Measurements from ENCODE around the gene SYTL3. TPM values are rescaled to one million over a fixed set of nuclear protein-coding genes. Genes with fewer than 3 reads are reported as not detected.

SYTL3 gene
- total RNA-seq, 1 experiment from 2014 or later: 0.09 TPM

DNA sequence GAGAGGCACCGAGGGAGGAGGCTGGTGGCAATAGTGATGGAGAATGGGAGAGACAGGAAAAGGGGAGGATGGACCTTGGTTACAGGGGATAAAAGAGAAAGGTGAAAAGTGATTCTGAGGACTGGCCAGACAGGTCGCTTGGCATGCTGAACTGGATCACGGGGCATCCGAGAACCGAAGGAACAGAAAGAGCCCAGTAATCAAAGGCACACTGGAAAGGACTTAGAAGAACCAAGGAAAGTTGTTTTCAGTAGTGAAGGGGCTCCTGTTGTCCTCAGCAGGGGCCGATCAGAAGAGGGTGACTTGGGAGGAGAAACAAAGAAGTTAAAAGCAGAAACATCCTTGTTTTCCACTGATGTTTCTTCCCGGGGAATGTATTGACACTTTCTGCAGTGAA, 18.9 kb downstream of the SYTL3 start:
- Mint-ChIP-seq H3K27ac (no peak overlapping the region; a peak in 1 of 7 replicates), H3K9me3 (no peaks in the 10 kb centered on the region), H3K4me3 (no peak overlapping the region; a peak in 1 of 5 replicates), H3K27me3 (ENCODE audit: low read depth) (peaks cover 4% of the 10 kb centered on the region), H3K4me1 (peaks cover 7 to 9% of the 10 kb centered on the region in 2 experiments), H3K36me3 (ENCODE audit: insufficient read depth in 1 of 3, low read depth in 3 of 3) (no peaks in the 10 kb centered on the region)
- no peak overlapping the region for H3K4ac ChIP-seq (ENCODE audit: low read depth, low read length)
- no peaks in the 10 kb centered on the region for H3K79me2 ChIP-seq (ENCODE audit: insufficient read depth, low read length)
- H2AK5ac ChIP-seq (ENCODE audit: insufficient read length, low read length): no peak overlapping the region
- no peak overlapping the region for H4K8ac ChIP-seq (replicated peaks; ENCODE audit: insufficient read length, low read depth, low read length)
- H2BK12ac ChIP-seq (ENCODE audit: insufficient read length, low read depth, low read length): no peak overlapping the region
- no peak overlapping the region for H3K23ac ChIP-seq (ENCODE audit: insufficient read length, low read depth, low read length)
- TF ChIP-seq, protein P1, sequence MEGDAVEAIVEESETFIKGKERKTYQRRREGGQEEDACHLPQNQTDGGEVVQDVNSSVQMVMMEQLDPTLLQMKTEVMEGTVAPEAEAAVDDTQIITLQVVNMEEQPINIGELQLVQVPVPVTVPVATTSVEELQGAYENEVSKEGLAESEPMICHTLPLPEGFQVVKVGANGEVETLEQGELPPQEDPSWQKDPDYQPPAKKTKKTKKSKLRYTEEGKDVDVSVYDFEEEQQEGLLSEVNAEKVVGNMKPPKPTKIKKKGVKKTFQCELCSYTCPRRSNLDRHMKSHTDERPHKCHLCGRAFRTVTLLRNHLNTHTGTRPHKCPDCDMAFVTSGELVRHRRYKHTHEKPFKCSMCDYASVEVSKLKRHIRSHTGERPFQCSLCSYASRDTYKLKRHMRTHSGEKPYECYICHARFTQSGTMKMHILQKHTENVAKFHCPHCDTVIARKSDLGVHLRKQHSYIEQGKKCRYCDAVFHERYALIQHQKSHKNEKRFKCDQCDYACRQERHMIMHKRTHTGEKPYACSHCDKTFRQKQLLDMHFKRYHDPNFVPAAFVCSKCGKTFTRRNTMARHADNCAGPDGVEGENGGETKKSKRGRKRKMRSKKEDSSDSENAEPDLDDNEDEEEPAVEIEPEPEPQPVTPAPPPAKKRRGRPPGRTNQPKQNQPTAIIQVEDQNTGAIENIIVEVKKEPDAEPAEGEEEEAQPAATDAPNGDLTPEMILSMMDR (conservative IDR thresholded peaks at IDR 0.05): no peak
- no peaks in the 10 kb centered on the region for H3K9me3 ChIP-seq (ENCODE audit: control insufficient read depth, low read depth, low read length)
- H4K5ac ChIP-seq (ENCODE audit: insufficient read length, low read depth, low read length): no peak overlapping the region
- no peaks in the 10 kb centered on the region for H3K79me1 ChIP-seq (ENCODE audit: insufficient read depth, low read depth, low read length, poor library complexity, severe bottlenecking)
- WGBS (ENCODE audit: extremely low coverage, insufficient read length, low lambda C conversion rate): no CpG with 5 or more reads among the region's 7 CpGs
- no peak overlapping the region for H3K4me2 ChIP-seq (ENCODE audit: insufficient read depth, insufficient read length, low read length)
- H3K14ac ChIP-seq (ENCODE audit: insufficient read depth, low read length): no peak overlapping the region
- H4K91ac ChIP-seq (ENCODE audit: insufficient read length, low read depth, low read length): no peak overlapping the region
- no peak overlapping the region for H2BK15ac ChIP-seq (ENCODE audit: low read depth, low read length)
- no peak overlapping the region for H2BK120ac ChIP-seq (ENCODE audit: low read depth, low read length, poor library complexity, severe bottlenecking)
- no peak overlapping the region for H2BK20ac ChIP-seq (ENCODE audit: low read depth, low read length, poor library complexity, severe bottlenecking)
- H3K18ac ChIP-seq (ENCODE audit: insufficient read length, low read depth, low read length): no peak overlapping the region
- H3K27me3 ChIP-seq (ENCODE audit: insufficient read depth, low read length): no peaks in the 10 kb centered on the region
- no peak overlapping the region for H2BK5ac ChIP-seq (ENCODE audit: insufficient read length, low read length)
- H3K27ac ChIP-seq (ENCODE audit: insufficient read length, low read depth, low read length): no peak overlapping the region
- no peaks in the 10 kb centered on the region for H4K20me1 ChIP-seq (ENCODE audit: control insufficient read depth, insufficient read depth, insufficient read length)
- no peak overlapping the region for H3T11ph ChIP-seq (ENCODE audit: low read length)
- H3K56ac ChIP-seq (ENCODE audit: insufficient read length, low read depth, low read length): no peak overlapping the region
- no peak overlapping the region for H2AFZ ChIP-seq (ENCODE audit: low read length)
- no peaks in the 10 kb centered on the region for H3K23me2 ChIP-seq (ENCODE audit: insufficient read length, low read depth, low read length, poor library complexity, severe bottlenecking)
- H3K9ac ChIP-seq (ENCODE audit: extremely low read depth, insufficient read length, low read length): no peak overlapping the region
- no peak for DNase-seq
- H3K4me1 ChIP-seq (ENCODE audit: insufficient read depth, low read length): no peaks in the 10 kb centered on the region

Data from H9 (cell line).